H1 (cell line): Measurements from ENCODE around the gene RBM25.

Experiments
- CTCF ChIP-seq, 3 experiments: IDR thresholded peaks; 1 replicate in 2 of 3; 2 replicates in 1 of 3; pipeline versions ENCODE4 v1.5.1 to v1.6.1; 2011; ENCODE audit warnings: low read length in 3 of 3, mild to moderate bottlenecking in 3 of 3, inconsistent platforms in 2 of 3, low read depth in 1 of 3, moderate library complexity in 1 of 3; ENCODE audit not compliant: insufficient read depth in 1 of 3; ENCODE audit errors: control extremely low read depth in 1 of 3
- GABPA ChIP-seq: IDR thresholded peaks from 2 replicates; pipeline ENCODE4 v1.6.1; 2011; ENCODE audit warnings: mild to moderate bottlenecking, low read length, moderate library complexity, borderline replicate concordance; ENCODE audit not compliant: insufficient read depth
- POLR2A ChIP-seq, 2 experiments: IDR thresholded peaks; 1 replicate in 1 of 2; 2 replicates in 1 of 2; pipeline ENCODE4 v1.6.1; 2011; ENCODE audit warnings: low read depth in 2 of 2, low read length in 2 of 2, mild to moderate bottlenecking in 2 of 2; ENCODE audit errors: control extremely low read depth in 1 of 2
- YY1 ChIP-seq: IDR thresholded peaks from 2 replicates; pipeline ENCODE4 v1.6.1; 2011; ENCODE audit warnings: low read depth, mild to moderate bottlenecking, low read length

- no peak for TF ChIP-seq GABPA
- no peak for TF ChIP-seq YY1
- TF ChIP-seq CTCF (IDR thresholded peaks at IDR 0.05; ENCODE audit: control extremely low read depth in 1 of 3, insufficient read depth in 1 of 3, low read depth in 1 of 3, low read length in 3 of 3), result no peak
- TF ChIP-seq POLR2A (IDR thresholded peaks at IDR 0.05; ENCODE audit: control extremely low read depth in 1 of 2, low read depth in 2 of 2, low read length in 2 of 2), result no peak
Observed at GRCh38 chr14:73022051-73022450, 36.3 kb upstream of the RBM25 start.
